ENCODE results near the gene IFITM2.

DNA sequence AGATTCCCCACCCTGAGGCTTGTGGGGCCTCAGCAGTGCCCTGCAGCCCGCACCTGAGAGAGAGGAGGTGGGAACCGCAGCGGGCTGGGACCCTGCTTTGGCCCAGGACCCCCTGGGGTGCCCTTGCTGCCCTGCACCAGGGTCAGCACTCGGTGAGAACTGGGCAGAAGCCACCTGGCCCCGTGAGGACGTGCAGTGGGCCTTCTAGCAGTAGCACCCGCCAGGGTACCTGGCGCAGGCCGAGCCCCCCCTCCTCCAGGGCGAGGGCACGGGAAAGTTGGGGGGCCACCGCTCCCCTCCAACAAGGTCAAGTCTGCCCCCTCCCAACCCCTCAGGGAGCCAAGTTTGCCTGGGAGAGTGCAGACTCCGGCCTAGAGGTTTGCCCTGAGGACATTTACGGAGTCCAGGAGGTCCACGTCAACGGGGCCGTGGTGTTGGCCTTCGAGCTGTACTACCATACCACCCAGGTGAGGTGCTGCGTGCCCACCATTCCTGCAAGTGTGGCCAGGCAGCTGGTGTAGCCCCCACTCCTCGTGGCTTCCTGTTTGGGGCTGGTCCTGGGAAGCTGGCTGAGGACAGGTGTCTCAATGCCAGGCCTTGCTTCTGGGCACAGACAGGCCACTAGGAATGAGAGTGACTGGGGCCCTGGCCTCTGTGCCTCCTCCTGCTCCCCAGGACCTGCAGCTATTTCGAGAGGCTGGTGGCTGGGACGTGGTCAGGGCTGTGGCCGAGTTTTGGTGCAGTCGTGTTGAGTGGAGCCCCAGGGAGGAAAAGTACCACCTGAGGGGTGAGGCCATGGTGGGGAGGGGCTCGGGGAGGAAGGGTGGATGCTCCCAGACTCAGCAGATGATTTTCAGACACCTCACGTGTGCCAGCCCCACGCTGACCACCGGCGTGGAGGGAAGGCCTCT, 15.2 kb upstream of the IFITM2 start:
- TF ChIP-seq, protein P1, sequence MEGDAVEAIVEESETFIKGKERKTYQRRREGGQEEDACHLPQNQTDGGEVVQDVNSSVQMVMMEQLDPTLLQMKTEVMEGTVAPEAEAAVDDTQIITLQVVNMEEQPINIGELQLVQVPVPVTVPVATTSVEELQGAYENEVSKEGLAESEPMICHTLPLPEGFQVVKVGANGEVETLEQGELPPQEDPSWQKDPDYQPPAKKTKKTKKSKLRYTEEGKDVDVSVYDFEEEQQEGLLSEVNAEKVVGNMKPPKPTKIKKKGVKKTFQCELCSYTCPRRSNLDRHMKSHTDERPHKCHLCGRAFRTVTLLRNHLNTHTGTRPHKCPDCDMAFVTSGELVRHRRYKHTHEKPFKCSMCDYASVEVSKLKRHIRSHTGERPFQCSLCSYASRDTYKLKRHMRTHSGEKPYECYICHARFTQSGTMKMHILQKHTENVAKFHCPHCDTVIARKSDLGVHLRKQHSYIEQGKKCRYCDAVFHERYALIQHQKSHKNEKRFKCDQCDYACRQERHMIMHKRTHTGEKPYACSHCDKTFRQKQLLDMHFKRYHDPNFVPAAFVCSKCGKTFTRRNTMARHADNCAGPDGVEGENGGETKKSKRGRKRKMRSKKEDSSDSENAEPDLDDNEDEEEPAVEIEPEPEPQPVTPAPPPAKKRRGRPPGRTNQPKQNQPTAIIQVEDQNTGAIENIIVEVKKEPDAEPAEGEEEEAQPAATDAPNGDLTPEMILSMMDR (IDR thresholded peaks at IDR 0.05) = no peak
- TF ChIP-seq POLR2A (IDR thresholded peaks at IDR 0.05) = no peak

Measured in thyroid gland (tissue), 4 donors.